HTERT RPE-1 (cell line): ENCODE results near the gene PARG.
"Not testable (repeated sequence)": the region's sequence is repeated elsewhere in the genome, so short reads cannot be mapped to it uniquely, and the experiment has no call there.

Experiments
- in situ Hi-C: fragments of 300-500 bp; cut with MboI; formaldehyde crosslinking; loops from 4 replicates; pipeline ENCODE4 v1.14.3; 2020; ENCODE audit warnings: low sequenced_read_pairs

The PARG gene

GRCh38 chr10:49830846-49831245, 111.0 kb downstream of the PARG start:
- in situ Hi-C loops = no loop called here

GRCh38 chr10:49830016-49830415, 111.8 kb downstream of the PARG start:
- in situ Hi-C loops = no loop called here

GRCh38 chr10:49827297-49827696, 114.5 kb downstream of the PARG start:
- in situ Hi-C loops = no loop called here

- in situ Hi-C loops = no loop called here
Measured at GRCh38 chr10:49819234-49819958, 122.4 kb downstream of the PARG start.

GRCh38 chr10:49817845-49818244, 124.0 kb downstream of the PARG start:
- in situ Hi-C loops = no loop called here

- in situ Hi-C loops = no loop called here
Measured at GRCh38 chr10:49803988-49804387, 137.8 kb downstream of the PARG start.

GRCh38 chr10:49798275-49798674, 143.6 kb downstream of the PARG start:
- in situ Hi-C loops = no loop called here

GRCh38 chr10:49791100-49791499, 150.7 kb downstream of the PARG start:
- in situ Hi-C loops = no loop called here

GRCh38 chr10:49784681-49785080, 157.1 kb downstream of the PARG start:
- in situ Hi-C loops = no loop called here

- in situ Hi-C loops = no loop called here
Measured at GRCh38 chr10:49783645-49784044, 158.2 kb downstream of the PARG start.

GRCh38 chr10:49781247-49781646, 160.6 kb downstream of the PARG start:
- in situ Hi-C loops = no loop called here

GRCh38 chr10:49778197-49778596, 163.6 kb downstream of the PARG start:
- in situ Hi-C loops = no loop called here

- in situ Hi-C loops = no loop called here
Measured at GRCh38 chr10:49776851-49777250, 165.0 kb downstream of the PARG start.

GRCh38 chr10:49775014-49775413, 166.8 kb downstream of the PARG start:
- in situ Hi-C loops = no loop called here

GRCh38 chr10:49772944-49773343, 168.9 kb downstream of the PARG start:
- in situ Hi-C loops = not testable (repeated sequence)

- in situ Hi-C loops = not testable (repeated sequence)
Measured at GRCh38 chr10:49771046-49771445, 170.8 kb downstream of the PARG start.

- in situ Hi-C loops = no loop called here
Measured at GRCh38 chr10:49769692-49770091, 172.1 kb downstream of the PARG start.

- in situ Hi-C loops = no loop called here
Measured at GRCh38 chr10:49768731-49769130, 173.1 kb downstream of the PARG start.

GRCh38 chr10:49768329-49768728, 173.5 kb downstream of the PARG start:
- in situ Hi-C loops = no loop called here
